ENCODE results near the gene MATCAP1.

Gene MATCAP1

GRCh38 chr16:67141391-67141790, 42.4 kb downstream of the MATCAP1 start:
- Mint-ChIP-seq H3K27ac (no peak overlapping the region), H3K27me3 (no peaks in the 10 kb centered on the region), H3K36me3 (ENCODE audit: low read depth) (peaks cover 95% of the 10 kb centered on the region), H3K9me3 (no peaks in the 10 kb centered on the region), H3K4me3 (no peak overlapping the region), H3K4me1 (ENCODE audit: low read depth) (no peaks in the 10 kb centered on the region)
- no peak for DNase-seq

DNA sequence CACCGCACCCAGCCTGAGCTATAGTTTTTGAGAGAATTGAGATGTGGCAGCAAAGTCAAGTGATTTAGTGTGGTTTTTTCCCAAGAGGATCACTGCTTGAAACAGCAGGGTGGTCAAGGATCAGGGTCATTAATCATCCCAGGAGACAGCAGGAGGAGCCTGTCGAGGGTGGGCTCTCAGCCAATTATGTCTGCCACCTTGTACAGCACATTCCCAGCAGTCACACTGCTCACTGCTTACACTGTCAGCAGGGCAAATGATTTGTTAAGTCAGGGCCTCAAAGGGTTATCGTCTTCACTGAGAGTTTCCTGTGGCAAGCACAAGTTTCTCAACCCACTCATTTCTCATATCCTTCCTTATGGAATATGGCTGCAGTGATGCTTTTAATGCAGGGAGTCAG, 46.2 kb downstream of the MATCAP1 start:
- H3K36me3 Mint-ChIP-seq (ENCODE audit: low read depth), result peaks cover 94% of the 10 kb centered on the region
- no peak overlapping the region for H3K4me3 Mint-ChIP-seq
- H3K27me3 Mint-ChIP-seq, result no peaks in the 10 kb centered on the region
- no peaks in the 10 kb centered on the region for H3K4me1 Mint-ChIP-seq (ENCODE audit: low read depth)
- no peak overlapping the region for H3K27ac Mint-ChIP-seq
- no peak for DNase-seq
- no peaks in the 10 kb centered on the region for H3K9me3 Mint-ChIP-seq

- no peaks in the 10 kb centered on the region for H3K27me3 Mint-ChIP-seq
- peaks cover 83% of the 10 kb centered on the region for H3K36me3 Mint-ChIP-seq (ENCODE audit: low read depth)
- H3K4me1 Mint-ChIP-seq (ENCODE audit: low read depth), result no peaks in the 10 kb centered on the region
- no peak overlapping the region for H3K4me3 Mint-ChIP-seq
- no peak for DNase-seq
- H3K27ac Mint-ChIP-seq, result no peak overlapping the region
- H3K9me3 Mint-ChIP-seq, result no peaks in the 10 kb centered on the region
Measured at GRCh38 chr16:67129422-67129821, 54.3 kb downstream of the MATCAP1 start.

- peaks cover 83% of the 10 kb centered on the region for H3K36me3 Mint-ChIP-seq (ENCODE audit: low read depth)
Measured at GRCh38 chr16:67128887-67129286, 54.9 kb downstream of the MATCAP1 start.

GRCh38 chr16:67128417-67128816, 55.3 kb downstream of the MATCAP1 start:
- Mint-ChIP-seq H3K4me1 (ENCODE audit: low read depth) (no peaks in the 10 kb centered on the region), H3K27me3 (no peaks in the 10 kb centered on the region), H3K27ac (no peak overlapping the region), H3K4me3 (no peak overlapping the region), H3K36me3 (ENCODE audit: low read depth) (peaks cover 84% of the 10 kb centered on the region), H3K9me3 (no peaks in the 10 kb centered on the region)
- no peak for DNase-seq

More at GRCh38 chr16:67128887-67129286, 54.9 kb downstream of the MATCAP1 start:
- DNase-seq, result no peak
- Mint-ChIP-seq H3K4me3 (no peak overlapping the region), H3K27ac (no peak overlapping the region), H3K27me3 (no peaks in the 10 kb centered on the region), H3K9me3 (no peaks in the 10 kb centered on the region), H3K4me1 (ENCODE audit: low read depth) (no peaks in the 10 kb centered on the region)
